Neutrophil (primary cell): ENCODE results near the gene MYO16.

Experiments
- H3K27ac ChIP-seq: fragments of 200-600 bp; sonication (generic); 2 replicates; pipeline ENCODE4 v1.5.1; 2016; ENCODE audit warnings: mild to moderate bottlenecking, moderate library complexity
- H3K27me3 ChIP-seq: fragments of 200-600 bp; sonication (generic); 2 replicates; pipeline ENCODE4 v1.6.0; 2016; ENCODE audit warnings: mild to moderate bottlenecking
- H3K36me3 ChIP-seq: fragments of 200-600 bp; sonication (generic); 2 replicates; pipeline ENCODE4 v1.5.1; 2017
- H3K4me1 ChIP-seq, 2 experiments: fragments of 200-600 bp in 1 of 2; sonication (generic) in 1 of 2; 1 replicate in 1 of 2; 2 replicates in 1 of 2; pipeline versions ENCODE4 v1.5.1 to v1.6.1; 2013 to 2016; ENCODE audit warnings: low read depth in 1 of 2, low read length in 1 of 2, mild to moderate bottlenecking in 1 of 2, moderate library complexity in 1 of 2; ENCODE audit not compliant: control insufficient read depth in 1 of 2, insufficient read depth in 1 of 2
- H3K4me3 ChIP-seq, 2 experiments: fragments of 200-600 bp in 1 of 2; sonication (generic) in 1 of 2; 1 replicate in 1 of 2; 2 replicates in 1 of 2; pipeline ENCODE4 v1.5.1; 2013 to 2016; ENCODE audit warnings: low read depth in 1 of 2, low read length in 1 of 2, mild to moderate bottlenecking in 1 of 2, moderate library complexity in 1 of 2
- H3K9me3 ChIP-seq: fragments of 200-600 bp; sonication (generic); 2 replicates; pipeline ENCODE4 v1.5.1; 2016
- CTCF ChIP-seq: fragments of 200-600 bp; sonication (generic); IDR thresholded peaks from 2 replicates; pipeline ENCODE4 v1.5.1; 2016; ENCODE audit warnings: antibody characterized with exemption

Gene MYO16

GRCh38 chr13:108855737-108856387 is 226.5 kb downstream of the MYO16 start:
- Histone ChIP-seq H3K4me1 (no peaks in the 10 kb centered on the region), H3K9me3 (no peaks in the 10 kb centered on the region), H3K4me3 (no peak overlapping the region), H3K27me3 (no peaks in the 10 kb centered on the region), H3K27ac (no peak overlapping the region), H3K36me3 (no peaks in the 10 kb centered on the region)
- no peak for TF ChIP-seq CTCF

- H3K27ac ChIP-seq = no peak overlapping the region
- H3K27me3 ChIP-seq = no peaks in the 10 kb centered on the region
- TF ChIP-seq CTCF = no peak
- H3K9me3 ChIP-seq = no peaks in the 10 kb centered on the region
- H3K36me3 ChIP-seq = no peaks in the 10 kb centered on the region
- no peak overlapping the region for H3K4me3 ChIP-seq
- no peaks in the 10 kb centered on the region for H3K4me1 ChIP-seq
These were observed 229.3 kb downstream of the MYO16 start for GRCh38 chr13:108858676-108859075.

- no peak for TF ChIP-seq CTCF
- Histone ChIP-seq H3K4me1 (no peaks in the 10 kb centered on the region), H3K27ac (no peak overlapping the region), H3K9me3 (no peaks in the 10 kb centered on the region), H3K4me3 (no peak overlapping the region), H3K36me3 (no peaks in the 10 kb centered on the region), H3K27me3 (no peaks in the 10 kb centered on the region)
These were observed 230.0 kb downstream of the MYO16 start for GRCh38 chr13:108859197-108860012.

- H3K4me1 ChIP-seq = no peaks in the 10 kb centered on the region
- no peak overlapping the region for H3K27ac ChIP-seq
- TF ChIP-seq CTCF = no peak
- H3K4me3 ChIP-seq = no peak overlapping the region
- H3K36me3 ChIP-seq = no peaks in the 10 kb centered on the region
- H3K9me3 ChIP-seq = no peaks in the 10 kb centered on the region
- H3K27me3 ChIP-seq = no peaks in the 10 kb centered on the region
These were observed 231.0 kb downstream of the MYO16 start for GRCh38 chr13:108860418-108860817.

- H3K27ac ChIP-seq = no peak overlapping the region
- no peak for TF ChIP-seq CTCF
- no peaks in the 10 kb centered on the region for H3K36me3 ChIP-seq
- H3K27me3 ChIP-seq = no peaks in the 10 kb centered on the region
- H3K4me1 ChIP-seq = no peaks in the 10 kb centered on the region
- H3K9me3 ChIP-seq = no peaks in the 10 kb centered on the region
- no peak overlapping the region for H3K4me3 ChIP-seq
These were observed 247.9 kb downstream of the MYO16 start for GRCh38 chr13:108877300-108877699.
